ENCODE data around the gene ALPL. TPM values are rescaled to one million over a fixed set of nuclear protein-coding genes. Genes with fewer than 3 reads are reported as not detected.
A peak's percentile ranks its signal among the peaks of the same experiment; 100 is the strongest.

Gene ALPL
- total and polyA plus RNA-seq, 12 donors, result 21.9 to 752 (median 70.6) TPM

DNA sequence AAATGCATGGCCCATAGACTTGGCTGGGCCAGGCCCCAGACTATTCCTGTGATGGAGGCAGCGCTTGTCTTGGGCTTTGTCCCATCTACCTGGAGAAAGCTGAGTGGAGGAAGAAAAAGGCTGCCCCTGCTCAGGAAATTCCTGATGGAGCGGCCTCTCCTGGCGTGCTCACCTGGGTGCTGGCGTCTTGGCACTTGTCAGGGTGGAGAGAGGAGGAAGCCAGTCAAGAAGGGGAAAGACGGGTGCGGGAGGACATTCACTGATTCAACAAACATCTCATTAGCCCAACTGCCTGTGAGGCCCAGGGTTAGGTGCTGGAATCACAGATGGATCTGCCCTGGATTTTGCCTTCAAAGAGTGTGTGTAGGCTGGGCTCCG lies 16.1 kb downstream of the ALPL start:
- TF ChIP-seq, protein P1, sequence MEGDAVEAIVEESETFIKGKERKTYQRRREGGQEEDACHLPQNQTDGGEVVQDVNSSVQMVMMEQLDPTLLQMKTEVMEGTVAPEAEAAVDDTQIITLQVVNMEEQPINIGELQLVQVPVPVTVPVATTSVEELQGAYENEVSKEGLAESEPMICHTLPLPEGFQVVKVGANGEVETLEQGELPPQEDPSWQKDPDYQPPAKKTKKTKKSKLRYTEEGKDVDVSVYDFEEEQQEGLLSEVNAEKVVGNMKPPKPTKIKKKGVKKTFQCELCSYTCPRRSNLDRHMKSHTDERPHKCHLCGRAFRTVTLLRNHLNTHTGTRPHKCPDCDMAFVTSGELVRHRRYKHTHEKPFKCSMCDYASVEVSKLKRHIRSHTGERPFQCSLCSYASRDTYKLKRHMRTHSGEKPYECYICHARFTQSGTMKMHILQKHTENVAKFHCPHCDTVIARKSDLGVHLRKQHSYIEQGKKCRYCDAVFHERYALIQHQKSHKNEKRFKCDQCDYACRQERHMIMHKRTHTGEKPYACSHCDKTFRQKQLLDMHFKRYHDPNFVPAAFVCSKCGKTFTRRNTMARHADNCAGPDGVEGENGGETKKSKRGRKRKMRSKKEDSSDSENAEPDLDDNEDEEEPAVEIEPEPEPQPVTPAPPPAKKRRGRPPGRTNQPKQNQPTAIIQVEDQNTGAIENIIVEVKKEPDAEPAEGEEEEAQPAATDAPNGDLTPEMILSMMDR (IDR thresholded peaks at IDR 0.05), result no peak
- no peak for TF ChIP-seq POLR2A (IDR thresholded peaks at IDR 0.05)
- no peak overlapping the region for H3K4me3 ChIP-seq
- no peaks in the 10 kb centered on the region for H3K4me1 ChIP-seq (replicated peaks in 1 of 2)
- intact Hi-C loops (cut with DNase I), result no loop called here
- DNase-seq, result no peak
- H3K27ac ChIP-seq, result peak overlapping the region in 2 of 5 donors; percentile 27 to 69
- H3K36me3 ChIP-seq (replicated peaks in 1 of 2), result no peaks in the 10 kb centered on the region
- H3K9me3 ChIP-seq (replicated peaks in 1 of 3), result no peaks in the 10 kb centered on the region
- no peaks in the 10 kb centered on the region for H3K27me3 ChIP-seq
- 71 to 85% (median 81%) methylated on average over 7 of the region's 7 CpGs for WGBS, 4 donors

DNA sequence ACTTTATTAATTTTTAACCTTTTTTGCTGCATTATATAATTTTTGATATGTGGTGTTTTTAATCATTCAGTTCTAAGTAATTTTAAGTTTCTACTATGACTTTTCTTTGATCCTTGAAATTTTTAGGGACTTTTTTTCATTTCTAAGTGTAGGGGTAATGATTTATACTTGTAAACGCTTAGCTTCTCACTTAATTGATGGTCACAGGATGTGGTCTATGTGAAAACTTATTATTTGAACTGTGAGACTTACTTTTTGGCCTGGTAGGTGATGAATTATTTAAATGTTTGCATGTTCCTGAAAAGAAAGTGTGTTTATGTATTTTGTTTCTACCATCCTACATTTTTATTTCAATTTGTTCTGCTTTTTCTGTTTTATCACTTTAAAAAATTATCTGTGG lies 17.2 kb downstream of the ALPL start:
- TF ChIP-seq, protein P1 (IDR thresholded peaks at IDR 0.05), result no peak
- no peak for TF ChIP-seq POLR2A (IDR thresholded peaks at IDR 0.05)
- Histone ChIP-seq H3K4me3 (no peak overlapping the region), H3K36me3 (replicated peaks in 1 of 2) (no peaks in the 10 kb centered on the region), H3K27ac (no peak overlapping the region), H3K27me3 (no peaks in the 10 kb centered on the region), H3K4me1 (replicated peaks in 1 of 2) (no peaks in the 10 kb centered on the region), H3K9me3 (replicated peaks in 1 of 3) (no peaks in the 10 kb centered on the region)
- WGBS, 4 donors, result 64 to 80% (median 74%) methylated on average over 1 of the region's 1 CpG
- intact Hi-C loops (cut with DNase I), result no loop called here
- DNase-seq, result no peak

DNA sequence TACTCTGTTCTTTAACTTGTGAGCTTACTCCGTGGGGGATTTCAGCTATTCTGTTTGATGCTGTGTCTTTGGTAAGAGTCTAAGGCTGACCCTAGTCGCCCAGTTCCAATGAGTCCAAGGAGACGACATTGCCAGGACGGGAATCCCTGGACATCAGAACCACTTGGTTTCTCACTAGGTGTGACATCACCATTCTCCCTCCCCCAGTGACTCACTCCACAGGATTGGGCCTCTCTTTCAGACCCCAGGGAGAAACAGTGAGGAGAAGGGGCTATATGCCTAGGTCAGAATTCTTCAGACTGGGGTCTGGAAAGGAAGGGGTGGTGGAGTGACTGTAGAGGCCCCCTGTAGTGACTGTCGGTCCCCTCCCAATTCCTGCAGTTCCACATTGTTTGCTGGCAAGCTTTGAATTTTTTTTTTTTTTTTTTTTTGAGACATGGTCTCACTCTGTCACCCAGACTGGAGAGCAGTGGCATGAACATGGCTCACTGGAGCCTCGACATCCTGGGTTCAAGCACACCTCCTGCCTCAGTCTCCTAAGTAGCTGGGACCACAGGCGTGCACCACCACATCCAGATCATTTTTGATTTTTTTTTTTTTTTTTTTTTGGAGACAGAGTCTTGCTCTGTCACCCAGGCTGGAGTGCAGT lies 21.3 kb downstream of the ALPL start:
- Histone ChIP-seq H3K9me3 (replicated peaks in 1 of 3) (no peaks in the 10 kb centered on the region), H3K27ac (no peak overlapping the region), H3K27me3 (no peaks in the 10 kb centered on the region), H3K4me3 (no peak overlapping the region), H3K36me3 (replicated peaks in 1 of 2) (no peaks in the 10 kb centered on the region), H3K4me1 (replicated peaks in 1 of 2) (peaks cover 5 to 17% of the 10 kb centered on the region in 2 donors)
- WGBS, 4 donors, result 71 to 85% (median 78%) methylated on average over 7 of the region's 7 CpGs
- intact Hi-C loops (cut with DNase I), result no loop called here
- TF ChIP-seq, protein P1 (IDR thresholded peaks at IDR 0.05), result no peak
- TF ChIP-seq POLR2A (IDR thresholded peaks at IDR 0.05), result no peak
- DNase-seq, result no peak

GRCh38 chr1:21531241-21531640 lies 22.0 kb downstream of the ALPL start:
- no peak overlapping the region for H3K27ac ChIP-seq
- H3K36me3 ChIP-seq (replicated peaks in 1 of 2), result no peaks in the 10 kb centered on the region
- no peaks in the 10 kb centered on the region for H3K27me3 ChIP-seq
- no peak for TF ChIP-seq POLR2A (IDR thresholded peaks at IDR 0.05)
- TF ChIP-seq, protein P1 (IDR thresholded peaks at IDR 0.05), result no peak
- H3K4me3 ChIP-seq, result no peak overlapping the region
- peaks cover 10 to 23% of the 10 kb centered on the region in 2 donors for H3K4me1 ChIP-seq (replicated peaks in 1 of 2)
- 93 to 100% (median 95%) methylated on average over 5 of the region's 5 CpGs for WGBS, 4 donors
- intact Hi-C loops (cut with DNase I), result no loop called here
- H3K9me3 ChIP-seq (replicated peaks in 1 of 3), result no peaks in the 10 kb centered on the region
- DNase-seq, result no peak
